Measurements from ENCODE around the gene GSC2. TPM values are rescaled to one million over a fixed set of nuclear protein-coding genes. Genes with fewer than 3 reads are reported as not detected.

Gene GSC2
- total RNA-seq, 6 experiments from 2014 or later: not detected

GRCh38 chr22:19149047-19149883 is 827 bp downstream of the GSC2 start:
- H3K27ac ChIP-seq: no peak overlapping the region
- H3K4me1 ChIP-seq: peaks cover 0 to 3% (median 0%) of the 10 kb centered on the region in 4 donors
- DNase-seq (peak in 1 of 3 donors; percentile 42), ATAC-seq (no peak)
- H3K36me3 ChIP-seq: no peaks in the 10 kb centered on the region
- peak overlapping the region in 1 of 3 donors; percentile 2 for H3K4me3 ChIP-seq
- H3K27me3 ChIP-seq: peaks cover 0 to 19% of the 10 kb centered on the region in 2 donors
- TF ChIP-seq, protein P1, sequence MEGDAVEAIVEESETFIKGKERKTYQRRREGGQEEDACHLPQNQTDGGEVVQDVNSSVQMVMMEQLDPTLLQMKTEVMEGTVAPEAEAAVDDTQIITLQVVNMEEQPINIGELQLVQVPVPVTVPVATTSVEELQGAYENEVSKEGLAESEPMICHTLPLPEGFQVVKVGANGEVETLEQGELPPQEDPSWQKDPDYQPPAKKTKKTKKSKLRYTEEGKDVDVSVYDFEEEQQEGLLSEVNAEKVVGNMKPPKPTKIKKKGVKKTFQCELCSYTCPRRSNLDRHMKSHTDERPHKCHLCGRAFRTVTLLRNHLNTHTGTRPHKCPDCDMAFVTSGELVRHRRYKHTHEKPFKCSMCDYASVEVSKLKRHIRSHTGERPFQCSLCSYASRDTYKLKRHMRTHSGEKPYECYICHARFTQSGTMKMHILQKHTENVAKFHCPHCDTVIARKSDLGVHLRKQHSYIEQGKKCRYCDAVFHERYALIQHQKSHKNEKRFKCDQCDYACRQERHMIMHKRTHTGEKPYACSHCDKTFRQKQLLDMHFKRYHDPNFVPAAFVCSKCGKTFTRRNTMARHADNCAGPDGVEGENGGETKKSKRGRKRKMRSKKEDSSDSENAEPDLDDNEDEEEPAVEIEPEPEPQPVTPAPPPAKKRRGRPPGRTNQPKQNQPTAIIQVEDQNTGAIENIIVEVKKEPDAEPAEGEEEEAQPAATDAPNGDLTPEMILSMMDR (IDR thresholded peaks at IDR 0.05): no peak
- TF ChIP-seq POLR2A (IDR thresholded peaks at IDR 0.05): no peak
- intact Hi-C loops (cut with DNase I): no loop called here
- WGBS (ENCODE audit: insufficient coverage, low coverage, low lambda C conversion rate, missing lambda C conversion rate): 4% methylated on average over 13 of the region's 92 CpGs
- no peaks in the 10 kb centered on the region for H3K9me3 ChIP-seq

DNA sequence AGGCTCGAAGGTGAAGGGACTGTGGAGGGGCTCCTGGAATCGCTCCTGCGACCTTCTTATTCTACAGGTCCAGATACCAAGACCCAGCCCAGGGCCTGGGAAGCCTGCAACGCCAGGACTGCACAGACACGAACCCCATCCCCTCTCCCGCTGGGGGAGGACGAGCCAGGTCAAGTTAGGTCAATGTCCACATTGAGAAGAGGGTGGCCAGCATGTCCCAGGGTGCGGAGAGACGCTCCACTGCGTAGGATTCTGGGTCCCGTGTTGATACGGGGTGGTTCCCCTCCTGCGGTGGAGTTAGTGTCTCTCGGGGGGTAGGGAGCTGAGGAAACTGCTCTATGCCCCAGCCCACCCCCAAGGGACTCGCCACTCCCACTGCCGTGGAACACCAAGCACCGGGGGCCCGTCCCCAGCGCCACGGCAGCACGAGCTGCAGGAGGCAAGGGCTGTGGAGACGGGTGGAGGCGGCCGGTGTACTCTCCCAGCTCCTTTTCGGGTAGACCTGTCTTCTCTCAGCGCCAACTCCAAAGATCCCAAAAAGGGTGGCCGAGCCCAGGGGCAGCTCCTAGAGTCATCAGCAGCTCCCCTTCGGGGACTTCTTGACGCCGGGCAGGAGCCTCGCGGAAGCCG is 1.6 kb downstream of the GSC2 start:
- intact Hi-C loops (cut with DNase I): no loop called here
- Histone ChIP-seq H3K27ac (no peak overlapping the region), H3K9me3 (no peaks in the 10 kb centered on the region), H3K36me3 (no peaks in the 10 kb centered on the region), H3K27me3 (peaks cover 0 to 19% of the 10 kb centered on the region in 2 donors), H3K4me3 (no peak overlapping the region), H3K4me1 (peaks cover 0 to 7% (median 2%) of the 10 kb centered on the region in 4 donors)
- 58% methylated on average over 3 of the region's 33 CpGs for WGBS (ENCODE audit: insufficient coverage, low coverage, low lambda C conversion rate, missing lambda C conversion rate)
- ATAC-seq: no peak
- TF ChIP-seq POLR2A (IDR thresholded peaks at IDR 0.05): no peak
- TF ChIP-seq, protein P1 (IDR thresholded peaks at IDR 0.05): no peak
- peak in 1 of 3 donors; percentile 43 for DNase-seq

- intact Hi-C loops (cut with DNase I): no loop called here
- WGBS (ENCODE audit: insufficient coverage, low coverage, low lambda C conversion rate, missing lambda C conversion rate): 33% methylated on average over 8 of the region's 9 CpGs
Observed at GRCh38 chr22:19147195-19147780, 2.8 kb downstream of the GSC2 start.

More at GRCh38 chr22:19147195-19147780, 2.8 kb downstream of the GSC2 start:
- Histone ChIP-seq H3K4me1 (peaks cover 0 to 9% (median 3%) of the 10 kb centered on the region in 4 donors), H3K36me3 (peaks cover 0 to 3% (median 2%) of the 10 kb centered on the region in 4 donors), H3K27ac (no peak overlapping the region), H3K27me3 (peaks cover 0 to 19% of the 10 kb centered on the region in 2 donors), H3K9me3 (no peaks in the 10 kb centered on the region), H3K4me3 (no peak overlapping the region)
- TF ChIP-seq, protein P1 (IDR thresholded peaks at IDR 0.05): no peak
- TF ChIP-seq POLR2A (IDR thresholded peaks at IDR 0.05): no peak
- ATAC-seq (no peak), DNase-seq (no peak)

All from right lobe of liver (tissue), 6 donors.